HG02571 (cell line): ENCODE data around the gene MSMP.

Experiments
- ATAC-seq: cut with Tn5 transposase; IDR thresholded peaks from one replicate; pipeline ENCODE4 v1.9.1; 2021; ENCODE audit warnings: mild to moderate bottlenecking, moderate library complexity; ENCODE audit not compliant: unreplicated experiment

MSMP gene

DNA sequence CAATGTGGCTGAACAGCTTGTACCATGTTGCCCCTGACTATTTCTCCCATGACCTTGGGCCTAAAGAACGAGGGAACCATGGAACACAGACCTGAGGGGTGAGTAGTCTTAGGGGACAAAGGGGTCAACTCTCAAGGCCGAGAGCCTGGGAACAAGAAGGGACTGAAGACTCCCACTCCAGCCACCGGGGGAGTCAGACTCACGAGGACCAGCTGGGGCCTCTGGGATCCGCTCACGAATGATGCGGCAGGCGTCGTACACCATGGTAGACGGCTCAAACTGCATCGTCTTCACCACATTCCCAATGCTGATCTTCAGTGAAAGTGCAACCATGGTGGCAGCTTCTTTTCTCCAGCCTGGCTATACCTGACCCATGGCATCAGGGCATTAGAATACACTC lies 28.7 kb downstream of the MSMP start:
- no peak for ATAC-seq

DNA sequence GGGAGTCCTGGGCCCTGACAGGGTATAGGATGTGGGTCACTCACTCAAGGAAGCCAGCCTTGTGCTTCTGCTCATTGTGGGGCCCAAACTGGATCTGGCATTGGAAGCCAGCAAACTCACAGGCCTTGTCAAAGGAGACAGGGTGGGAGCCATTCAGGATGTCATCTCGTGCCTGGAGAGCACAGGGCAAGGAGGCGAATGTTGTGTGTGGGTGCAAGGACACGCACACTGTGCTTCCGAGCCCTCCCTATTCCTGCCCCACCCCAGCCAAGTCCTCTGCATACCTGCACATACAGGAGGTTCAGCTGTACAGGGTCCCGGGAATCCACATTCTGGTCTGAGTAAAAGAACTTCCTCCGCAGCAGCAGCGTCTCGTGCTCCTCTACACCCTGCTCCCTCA lies 30.2 kb downstream of the MSMP start:
- no peak for ATAC-seq

DNA sequence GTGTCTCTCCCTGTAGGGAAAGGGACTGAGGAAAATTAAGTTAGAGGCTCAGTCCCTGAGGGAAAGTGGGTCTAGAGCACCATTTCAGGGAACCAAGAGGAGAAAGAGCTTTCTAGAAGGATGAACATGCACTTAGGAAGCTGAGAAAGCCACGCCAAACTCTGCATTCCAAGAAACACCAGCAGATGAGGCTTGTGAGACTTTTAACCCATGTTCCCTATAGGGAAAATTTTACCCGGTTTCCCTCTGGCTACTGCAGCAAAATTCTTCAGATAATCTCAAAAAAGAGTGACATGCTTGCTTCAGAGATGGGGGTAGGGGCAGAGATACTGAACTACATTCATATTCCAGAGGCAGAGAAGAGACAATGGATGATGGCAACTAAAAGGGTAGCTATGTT lies 30.6 kb downstream of the MSMP start:
- ATAC-seq, result no peak

DNA sequence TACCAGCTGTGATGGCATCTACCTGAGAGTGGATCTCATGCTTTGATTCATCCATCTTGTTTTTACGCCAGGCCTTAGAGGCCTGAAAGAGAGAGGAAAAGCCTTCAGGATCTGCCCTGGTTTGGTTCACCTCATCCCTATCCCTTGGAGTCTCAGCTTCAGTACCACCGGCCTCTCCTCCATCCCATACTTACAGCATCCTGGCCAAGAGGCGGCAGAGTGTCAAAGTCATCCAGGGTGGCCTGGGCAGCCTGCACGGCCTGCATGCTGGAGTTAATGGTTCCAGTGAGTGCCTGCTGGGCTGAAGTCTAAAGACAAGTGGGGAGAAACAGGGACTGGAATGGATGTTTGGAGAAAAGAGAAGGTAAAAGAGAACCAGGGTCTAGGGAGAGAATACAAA lies 34.5 kb downstream of the MSMP start:
- ATAC-seq, result no peak

DNA sequence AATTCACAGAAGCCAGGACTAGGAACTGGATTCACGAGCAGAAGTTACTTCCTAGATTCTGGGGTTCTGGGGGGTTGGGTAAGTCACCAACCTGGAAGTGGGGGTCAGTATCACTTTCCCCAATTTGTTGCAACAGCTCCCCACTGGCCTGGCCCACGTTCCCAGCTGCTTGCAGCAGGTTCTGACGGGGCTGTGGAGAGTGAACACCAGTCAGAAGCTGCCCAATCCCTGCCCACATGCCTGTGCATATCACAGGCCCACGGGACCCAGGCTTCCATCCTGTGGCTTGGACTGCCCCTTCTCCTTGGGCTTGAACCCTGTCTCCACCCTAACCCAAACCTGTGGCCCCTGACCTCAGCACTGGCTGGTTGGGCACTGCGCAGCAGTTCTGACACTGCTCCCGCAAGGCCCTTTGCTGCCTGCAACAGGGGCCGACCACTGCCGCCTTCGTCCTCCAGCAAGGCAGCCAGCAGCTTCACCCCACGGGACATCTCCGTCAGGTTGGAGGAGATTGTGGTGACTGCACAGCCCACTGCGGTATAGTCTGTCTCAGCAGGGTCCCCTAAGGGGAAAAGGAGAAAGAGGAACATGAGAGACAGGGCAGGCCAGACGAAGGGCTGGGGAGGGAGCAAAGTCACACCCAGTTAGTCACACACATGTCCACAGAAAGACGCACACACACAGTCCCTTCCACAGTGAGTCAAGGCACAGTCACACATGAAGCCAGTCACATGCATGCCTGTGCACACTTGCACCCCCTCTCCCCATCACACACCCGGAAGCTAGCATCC lies 35.2 kb downstream of the MSMP start:
- ATAC-seq, result no peak

DNA sequence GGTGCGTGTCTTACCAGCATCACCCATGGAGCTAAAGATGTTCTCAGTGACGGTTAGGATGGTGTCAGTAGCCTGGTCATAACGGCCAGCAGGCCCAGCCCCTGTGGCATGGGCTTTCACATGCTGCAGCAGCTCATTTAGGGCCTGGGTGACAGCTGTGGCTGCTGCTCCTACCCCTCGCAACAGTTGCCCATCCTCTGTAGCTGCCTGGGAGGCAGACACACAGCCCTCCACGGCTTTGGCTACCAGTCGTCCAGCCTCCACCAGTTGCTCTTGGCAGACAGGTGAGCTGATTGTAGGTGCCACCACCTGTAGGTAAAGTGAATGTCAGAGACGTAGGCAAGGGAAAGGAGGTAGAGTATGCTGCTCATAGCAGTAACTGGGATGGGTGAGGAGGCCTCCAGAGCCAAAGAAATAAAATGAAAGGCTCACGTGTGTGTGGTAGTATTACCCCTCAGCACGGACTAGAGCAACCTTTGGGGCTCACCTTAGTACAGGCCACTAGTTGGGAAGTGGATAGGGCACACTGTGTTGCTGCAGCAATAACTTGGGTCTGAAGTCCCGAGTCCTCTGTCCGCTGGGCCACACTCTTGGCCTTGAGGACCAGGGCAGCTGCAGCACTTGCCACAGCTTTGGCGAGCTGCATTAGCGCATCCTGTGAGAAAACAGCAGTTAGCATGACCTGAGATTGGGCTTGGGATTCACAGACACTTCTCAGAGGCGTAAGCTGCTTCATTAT lies 36.8 kb downstream of the MSMP start:
- no peak for ATAC-seq

DNA sequence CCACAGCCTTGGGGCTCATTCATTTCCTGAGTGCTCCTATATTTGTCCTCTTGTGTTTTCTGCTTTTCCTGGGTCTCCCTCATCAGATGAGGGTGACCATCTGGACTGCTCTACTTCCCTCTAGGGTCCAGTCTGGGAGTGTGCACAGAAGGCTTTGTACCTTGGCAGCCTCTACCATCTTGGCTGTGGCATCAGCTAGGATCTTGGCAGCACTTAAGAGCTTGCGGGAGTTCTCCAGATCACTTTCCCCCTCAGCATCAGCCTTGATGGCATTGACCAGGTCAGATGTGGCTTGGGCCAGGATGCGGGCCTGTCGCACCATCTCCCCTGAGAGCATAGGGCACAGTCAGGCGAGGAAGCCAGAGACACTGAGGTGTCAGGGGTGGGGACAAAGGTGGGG lies 37.8 kb downstream of the MSMP start:
- ATAC-seq, result no peak

DNA sequence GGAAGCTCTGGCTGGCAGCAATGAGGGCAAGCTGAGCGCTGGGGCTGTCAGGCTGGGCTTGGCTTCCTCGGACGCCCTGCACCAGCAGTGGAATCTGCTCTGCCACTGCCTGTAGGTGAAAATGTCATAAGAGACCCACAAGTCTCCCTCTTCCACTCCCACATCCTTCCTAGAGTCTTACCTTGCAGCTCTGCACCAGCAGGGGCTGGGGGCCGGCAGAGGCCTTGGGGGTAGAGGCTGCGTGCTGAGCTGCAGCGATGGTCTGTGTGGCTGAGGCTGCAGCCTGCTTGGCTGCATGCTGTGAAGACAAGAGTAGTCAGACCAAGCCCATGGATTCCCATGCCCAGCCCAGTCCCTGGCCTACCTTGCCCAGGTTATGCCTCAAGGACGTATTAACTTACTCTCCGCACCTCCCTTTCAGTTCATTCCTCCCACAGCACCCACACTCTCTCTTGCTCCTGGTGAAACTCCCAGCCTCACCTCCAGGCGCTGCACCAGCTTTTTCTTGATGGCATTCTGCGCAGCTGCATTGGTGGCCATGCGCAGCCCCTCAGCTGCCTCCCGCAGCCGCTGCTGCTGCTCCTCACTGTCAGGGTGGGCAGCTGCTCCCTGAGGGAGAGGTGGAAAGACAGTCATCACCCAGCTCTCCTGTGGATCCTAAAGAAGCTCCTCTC lies 39.4 kb downstream of the MSMP start:
- no peak for ATAC-seq

DNA sequence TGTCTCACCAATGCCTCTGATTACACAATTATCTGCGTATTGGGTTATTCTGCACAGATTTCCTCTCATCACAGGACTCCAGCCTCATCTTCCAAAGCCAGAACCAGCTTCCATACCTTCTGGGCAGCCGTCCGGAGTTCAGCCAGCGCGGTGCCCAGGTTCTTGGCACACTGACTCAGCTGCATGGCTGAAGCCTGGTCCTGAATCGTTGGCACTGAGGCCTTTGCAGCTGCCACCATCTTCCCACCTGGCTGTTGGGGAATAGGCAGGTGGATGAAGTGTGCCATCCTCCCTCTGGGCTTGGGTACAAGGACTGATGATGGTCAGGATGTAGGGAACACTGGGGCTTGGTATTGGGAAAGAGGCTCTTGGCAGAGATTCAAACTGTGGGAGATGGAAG lies 40.0 kb downstream of the MSMP start:
- no peak for ATAC-seq

DNA sequence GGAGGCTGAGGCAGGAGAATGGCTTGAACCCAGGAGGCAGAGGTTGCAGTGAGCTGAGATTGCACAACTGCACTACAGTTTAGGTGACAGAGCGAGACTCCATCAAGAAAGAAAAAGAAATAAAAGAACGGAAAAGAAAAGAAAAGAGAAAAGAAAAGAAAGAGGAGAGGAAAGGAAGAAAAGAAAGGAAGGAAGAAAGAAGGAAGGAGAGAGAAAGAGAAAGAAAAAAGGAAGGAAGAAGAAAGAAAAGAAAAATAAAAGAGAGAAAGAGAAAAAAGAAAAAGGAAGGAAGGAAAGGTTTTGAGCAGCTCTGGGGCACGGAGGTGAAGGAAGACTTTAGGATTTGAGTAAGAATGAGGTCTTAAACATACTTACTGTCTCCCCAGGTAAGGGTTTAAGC lies 40.5 kb downstream of the MSMP start:
- no peak for ATAC-seq

DNA sequence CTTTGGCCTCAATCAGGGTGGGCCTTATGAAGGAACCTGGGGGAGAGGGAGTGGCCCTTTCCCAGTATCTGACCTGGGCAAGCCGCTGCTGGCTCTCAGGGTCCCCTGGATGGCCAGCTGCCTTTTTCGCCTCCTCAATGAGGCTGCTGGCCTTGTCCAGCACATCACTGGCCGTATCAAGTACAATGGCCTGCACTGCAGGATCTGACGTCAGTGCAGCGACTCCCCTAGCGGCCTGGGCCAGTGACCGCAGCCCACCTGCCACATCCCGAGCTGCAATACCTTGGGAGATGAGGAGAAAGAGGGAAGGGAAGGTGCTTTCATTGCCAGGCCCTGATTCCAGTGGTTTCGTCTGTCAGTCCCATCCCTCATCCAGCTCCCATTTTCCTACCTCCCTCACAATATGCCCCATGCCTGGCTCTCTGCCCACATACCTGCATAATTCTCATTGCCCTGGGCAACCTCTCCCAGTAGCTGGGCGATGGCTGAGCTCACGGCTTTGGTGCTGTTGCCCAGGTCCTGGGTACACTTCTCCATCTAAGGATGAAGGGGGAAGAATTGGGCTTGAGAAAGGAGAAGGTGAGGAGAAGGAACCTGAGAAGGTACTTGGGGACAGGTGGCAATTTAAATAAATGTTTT lies 41.2 kb downstream of the MSMP start:
- no peak for ATAC-seq

DNA sequence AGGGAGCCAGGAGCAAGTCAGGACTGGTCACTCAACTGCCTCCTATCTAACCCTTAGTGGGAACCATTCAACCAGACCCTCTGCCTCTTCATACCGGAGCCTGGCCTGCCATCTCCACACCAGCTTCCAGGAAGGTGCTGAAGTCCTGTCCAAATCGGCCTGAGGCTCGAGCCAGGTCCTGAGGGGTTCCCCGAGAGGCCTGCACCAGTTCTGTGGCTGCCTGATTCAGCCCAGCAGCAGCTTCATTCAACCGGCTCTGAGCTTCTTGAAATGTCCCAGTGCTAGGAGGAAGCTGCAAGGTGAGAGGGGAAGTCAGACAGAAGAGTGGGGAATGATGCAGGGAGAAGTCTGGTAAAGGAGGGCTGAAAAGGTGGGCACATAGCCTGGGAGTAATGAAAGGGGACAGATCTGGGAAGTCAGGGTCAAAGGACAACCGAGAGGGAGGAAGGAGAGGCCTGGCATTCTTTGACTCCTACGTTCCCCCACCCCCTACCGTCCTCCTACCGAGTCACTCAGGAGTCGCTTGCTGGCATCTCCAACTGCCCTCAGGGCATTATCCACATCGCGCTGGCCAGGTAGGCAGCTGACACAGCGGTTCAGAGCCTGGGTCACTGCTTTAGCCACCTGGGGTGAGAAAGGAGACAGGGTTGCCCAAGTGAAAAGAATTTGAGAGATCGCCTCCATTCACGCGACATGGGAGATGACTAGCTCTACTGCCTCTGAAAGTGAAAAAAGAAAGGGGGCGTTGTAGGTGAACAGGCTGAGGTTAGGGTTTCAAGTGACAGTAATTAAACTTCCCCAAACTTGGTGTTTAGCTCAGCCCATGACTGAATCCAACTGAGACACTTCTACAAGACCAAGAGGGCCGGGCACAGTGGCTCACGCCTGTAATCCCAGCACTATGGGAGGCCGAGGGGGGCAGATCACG lies 42.3 kb downstream of the MSMP start:
- ATAC-seq, result no peak

DNA sequence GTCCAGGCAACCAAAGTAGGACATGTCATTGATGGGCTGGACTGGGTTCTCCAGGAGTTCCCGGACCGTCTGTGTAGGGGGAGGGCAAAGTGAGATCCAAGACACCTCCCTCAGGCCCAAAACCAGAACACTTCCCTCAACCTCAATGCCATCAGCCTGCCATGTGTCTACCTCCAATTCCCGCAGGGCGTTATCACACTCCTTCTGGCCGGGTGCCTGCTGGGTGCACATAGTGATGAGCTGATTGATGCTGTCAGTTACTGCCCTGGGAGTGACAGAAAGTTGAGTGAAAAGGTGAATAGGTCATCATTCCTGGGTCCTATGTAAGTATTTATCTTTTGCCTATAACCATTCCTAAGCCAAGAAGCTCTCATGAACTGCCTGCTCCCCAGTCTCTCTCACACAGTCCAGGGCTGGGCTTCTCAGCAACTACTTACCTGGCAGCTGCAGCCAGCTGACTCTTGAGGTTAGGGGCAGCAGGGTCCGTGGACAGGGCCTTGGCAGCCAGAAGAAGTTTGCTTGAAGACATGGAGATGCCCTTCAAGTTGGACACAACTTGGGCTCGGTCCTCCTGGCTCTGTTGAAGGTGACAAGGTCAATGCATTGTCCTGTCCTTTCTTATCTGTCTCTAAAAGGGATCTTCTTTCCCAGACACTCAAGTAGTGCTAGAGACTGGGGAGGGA lies 43.1 kb downstream of the MSMP start:
- ATAC-seq, result no peak

DNA sequence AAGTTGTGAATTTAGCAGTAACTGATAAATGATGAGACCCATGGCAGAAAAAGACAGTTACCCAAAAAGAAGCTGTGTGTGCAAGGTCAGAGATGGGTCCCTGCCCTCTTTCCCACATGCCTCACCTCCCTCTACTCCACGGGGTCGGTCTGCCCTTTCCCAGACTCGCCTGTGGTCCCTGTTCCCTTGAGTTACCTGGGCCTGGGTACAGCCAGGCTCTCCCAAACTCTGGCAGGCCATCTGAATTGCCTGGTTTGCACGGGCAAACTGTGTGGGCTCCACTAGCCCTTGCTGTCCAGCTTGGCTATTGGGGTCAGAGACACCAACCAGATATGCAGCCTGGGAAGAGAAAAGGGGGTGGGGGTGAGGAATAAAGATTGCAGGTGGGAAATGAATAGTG lies 45.9 kb downstream of the MSMP start:
- ATAC-seq, result no peak

DNA sequence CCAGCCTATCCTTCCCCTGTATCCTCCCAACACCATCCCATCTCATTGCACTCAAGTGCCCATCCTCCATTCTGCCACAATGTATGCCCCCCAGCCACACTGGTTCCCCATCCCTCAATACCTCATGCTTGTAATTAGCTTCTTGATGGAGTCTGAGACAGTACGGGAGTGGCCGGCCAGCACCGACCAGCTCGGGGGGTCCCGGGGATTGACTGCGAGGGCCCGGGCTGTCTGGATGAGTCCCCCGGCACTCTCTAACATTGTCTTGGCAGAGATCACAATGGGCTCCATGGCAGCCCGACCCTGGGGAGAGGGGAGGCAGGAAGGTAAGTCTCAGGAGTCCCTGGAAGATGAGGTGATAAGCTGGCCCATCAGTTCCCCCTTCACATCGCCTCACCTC lies 47.1 kb downstream of the MSMP start:
- no peak for ATAC-seq

DNA sequence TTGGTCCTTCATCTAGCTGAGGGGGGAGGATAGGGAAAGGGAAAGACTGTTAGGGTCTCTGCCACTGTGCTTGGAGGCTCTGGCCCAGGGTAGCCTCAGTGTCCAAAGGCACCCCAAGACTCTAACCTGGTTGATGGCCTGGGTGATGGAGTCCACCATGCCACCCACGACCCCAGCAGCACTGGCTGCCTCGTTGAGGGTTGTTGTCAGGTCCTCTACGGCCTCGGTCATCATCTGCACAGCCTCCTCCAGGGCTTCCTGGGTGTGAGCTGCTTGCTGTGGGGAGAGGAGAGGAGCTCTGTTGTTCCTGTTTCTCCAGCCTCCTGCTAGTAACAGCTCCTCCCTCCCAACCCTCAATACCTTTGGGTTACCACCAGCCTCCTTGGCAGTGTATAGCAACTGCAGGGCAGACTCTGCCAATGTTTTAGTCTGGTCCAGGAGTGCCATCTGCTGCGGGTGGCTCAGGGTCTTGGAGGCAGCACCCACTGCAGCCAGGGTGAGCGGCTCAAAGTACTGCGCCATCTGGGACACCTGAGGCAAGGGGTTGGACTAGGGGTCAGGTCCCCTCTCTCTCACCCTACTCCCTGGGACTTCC lies 48.1 kb downstream of the MSMP start:
- no peak for ATAC-seq

DNA sequence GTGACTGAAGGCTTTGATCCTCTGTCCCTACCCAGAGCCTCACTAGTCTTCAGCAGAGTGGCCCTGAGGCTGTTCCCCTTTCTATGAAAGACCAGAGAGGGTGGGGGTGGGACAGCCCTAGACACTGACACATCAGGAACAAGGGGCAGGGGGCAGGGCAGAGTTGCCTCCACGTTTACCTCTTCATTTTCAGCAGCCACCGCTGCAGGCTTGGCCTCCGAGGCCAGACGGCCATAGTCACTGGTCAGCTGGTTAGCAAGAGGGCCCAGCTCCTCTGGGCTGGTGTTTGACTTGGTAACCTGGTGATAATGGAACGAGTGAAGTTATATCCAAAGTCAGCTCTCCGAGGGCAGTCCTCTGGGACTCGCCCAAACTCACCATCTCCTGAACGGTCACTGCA lies 48.7 kb downstream of the MSMP start:
- ATAC-seq, result no peak

DNA sequence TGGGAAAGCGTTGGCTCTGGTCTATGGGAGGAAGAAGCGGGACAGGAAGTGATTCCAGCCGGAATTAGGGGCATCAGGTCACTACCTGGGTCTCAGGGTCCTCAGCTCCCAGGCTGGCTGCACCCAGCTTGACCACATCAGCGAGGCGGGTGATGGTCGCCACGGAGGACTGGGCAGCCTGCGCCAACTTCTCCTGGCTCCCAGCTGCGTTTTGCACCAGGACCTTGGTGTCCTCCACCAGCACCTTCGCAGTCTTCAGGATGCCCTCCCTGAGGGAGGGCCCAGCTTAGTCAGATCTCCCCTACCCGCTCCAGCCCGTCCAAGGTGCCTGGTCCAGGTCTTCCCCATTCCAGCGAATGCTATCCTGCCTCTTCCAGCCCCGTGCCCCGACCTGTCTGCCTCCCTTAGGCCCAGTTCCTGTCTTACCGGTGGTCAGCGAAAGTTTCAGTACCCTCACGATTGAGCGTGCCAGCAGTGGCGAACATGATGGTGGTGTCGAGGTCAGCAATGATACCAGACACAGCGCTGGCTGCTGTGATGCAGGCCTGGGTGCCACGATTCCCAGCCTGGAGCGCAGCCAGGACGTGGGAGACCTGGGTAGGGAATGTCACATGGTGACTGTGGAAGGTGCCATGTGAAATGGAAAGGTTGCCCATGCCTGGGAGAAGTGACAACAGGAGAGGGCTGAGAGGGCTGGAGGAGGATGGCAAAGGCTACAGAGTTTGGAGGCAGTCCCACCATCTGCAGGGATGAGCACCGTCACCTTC lies 50.0 kb downstream of the MSMP start:
- no peak for ATAC-seq
